PC-3 (cell line): ENCODE results near the gene FAM227A. TPM values are rescaled to one million over a fixed set of nuclear protein-coding genes. Genes with fewer than 3 reads are reported as not detected.

ENCODE experiments used
- ATAC-seq: fragments of 200-7000 bp; cut with Tn5 transposase; 2 replicates; pipeline ENCODE4 v1.9.1; 2020; ENCODE audit warnings: mild to moderate bottlenecking, moderate library complexity
- BruUV-seq: library from RNA; stranded (reverse); fragments of 400-500 nt; replicated peaks from 2 replicates; lab custom pipeline; 2021; lab: Mats Ljungman, UMichigan
- CTCF ChIA-PET: fragments of 300-600 bp; sonication (Branson Sonifier 250); formaldehyde crosslinking; loops from one replicate; lab custom pipeline; 2022; ENCODE audit warnings: antibody characterized with exemption; lab: Charles Lee
- POLR2A ChIA-PET: fragments of 300-600 bp; sonication (Branson Sonifier 250); formaldehyde crosslinking; loops from one replicate; lab custom pipeline; 2022; ENCODE audit warnings: antibody characterized with exemption; ENCODE audit not compliant: unreplicated experiment; lab: Charles Lee
- DNase-seq: peaks from one replicate; pipeline ENCODE4 v3.0.0-alpha.2; 2015
- H2AFZ ChIP-seq: fragments of 300-600 bp; sonication (generic); 2 replicates; pipeline ENCODE4 v1.6.0; 2016; ENCODE audit warnings: antibody characterized with exemption, low read length
- H3F3A ChIP-seq: fragments of 300-600 bp; sonication (generic); one replicate; pipeline ENCODE4 v1.6.0; 2017; ENCODE audit warnings: antibody characterized with exemption, low read length, control low read depth, mild to moderate bottlenecking; ENCODE audit not compliant: unreplicated experiment
- H3K27ac ChIP-seq: fragments of 300-600 bp; sonication (generic); 2 replicates; pipeline ENCODE4 v1.5.1; 2016; ENCODE audit warnings: mild to moderate bottlenecking, low read length
- H3K27me3 ChIP-seq: fragments of 300-600 bp; sonication (generic); 2 replicates; pipeline ENCODE4 v1.6.1; 2016; ENCODE audit warnings: low read length, mixed read lengths
- H3K36me3 ChIP-seq: fragments of 300-600 bp; sonication (generic); 2 replicates; pipeline ENCODE4 v1.6.1; 2016; ENCODE audit warnings: low read depth, mixed run types, low read length, mixed read lengths
- H3K4me1 ChIP-seq: fragments of 300-600 bp; sonication (generic); 2 replicates; pipeline ENCODE4 v1.5.1; 2016; ENCODE audit warnings: low read length; ENCODE audit not compliant: insufficient read depth
- H3K4me2 ChIP-seq: fragments of 300-600 bp; sonication (generic); 2 replicates; pipeline ENCODE4 v1.6.0; 2016; ENCODE audit warnings: low read length
- H3K4me3 ChIP-seq: fragments of 300-600 bp; sonication (generic); 2 replicates; pipeline ENCODE4 v1.5.1; 2016; ENCODE audit warnings: mild to moderate bottlenecking, low read length, mixed read lengths
- H3K79me2 ChIP-seq: fragments of 300-600 bp; sonication (generic); 2 replicates; pipeline ENCODE4 v1.6.1; 2017; ENCODE audit warnings: low read length, mixed read lengths
- H3K9ac ChIP-seq: fragments of 300-600 bp; sonication (generic); 2 replicates; pipeline ENCODE4 v1.6.0; 2016; ENCODE audit warnings: mild to moderate bottlenecking, low read length
- H3K9me2 ChIP-seq: fragments of 300-600 bp; sonication (generic); replicated peaks from 2 replicates; pipeline ENCODE4 v1.6.1; 2016; ENCODE audit warnings: mixed run types, low read length, mixed read lengths
- H3K9me3 ChIP-seq: fragments of 300-600 bp; sonication (generic); 2 replicates; pipeline ENCODE4 v1.6.1; 2016; ENCODE audit warnings: low read length, mixed read lengths
- H4K20me1 ChIP-seq: fragments of 300-600 bp; sonication (generic); 2 replicates; pipeline ENCODE4 v1.6.1; 2016; ENCODE audit warnings: low read length, mixed read lengths
- EZH2 ChIP-seq: fragments of 300-600 bp; sonication (generic); IDR thresholded peaks from one replicate; pipeline ENCODE4 v1.6.1; 2017; ENCODE audit warnings: antibody characterized with exemption, mild to moderate bottlenecking, low read length; ENCODE audit not compliant: unreplicated experiment
- EZH2phosphoT487 ChIP-seq: fragments of 300-600 bp; sonication (generic); IDR thresholded peaks from 2 replicates; pipeline ENCODE4 v1.6.1; 2018; ENCODE audit warnings: mild to moderate bottlenecking, antibody characterized with exemption, low read length, borderline replicate concordance
- intact Hi-C: fragments of 100-400 bp; cut with micrococcal nuclease; formaldehyde crosslinking; loops from 2 replicates; pipeline ENCODE4 v1.9.0; 2023
- total RNA-seq: library from RNA; depleted of rRNA; stranded (reverse); fragments of >200 nt; gene quantifications from 2 replicates; pipeline ENCODE4 v1.2.3, GENCODE V29; 2014
- TF ChIP-seq, protein P1 (sequence below): fragments of 300-600 bp; sonication (generic); conservative IDR thresholded peaks from 2 replicates; pipeline ENCODE4 v1.5.1; 2017; ENCODE audit warnings: antibody characterized with exemption, low read depth, mild to moderate bottlenecking, low read length

FAM227A gene
- total RNA-seq, 1 experiment from 2014 or later, result 1.2 TPM

DNA sequence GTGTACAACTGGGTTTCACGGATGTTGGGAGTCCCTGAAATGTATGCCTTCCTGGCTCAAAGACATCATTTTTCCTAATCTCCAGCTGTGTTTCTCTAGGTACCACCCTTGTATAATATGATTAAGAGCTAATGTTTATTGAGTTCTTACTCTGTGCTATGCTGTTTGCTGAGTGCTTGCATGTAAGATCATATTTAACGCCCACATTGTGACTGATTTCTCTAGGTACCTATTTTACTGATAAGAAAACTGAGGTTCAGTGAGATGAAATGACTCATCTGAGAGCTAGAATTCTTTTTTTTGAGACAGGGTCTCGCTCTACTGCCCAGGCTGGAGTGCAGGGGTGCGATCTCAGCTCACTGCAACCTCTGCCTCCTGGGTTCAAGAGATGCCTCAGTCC is 42.6 kb downstream of the FAM227A start:
- Histone ChIP-seq H3K9me2 (no peaks in the 10 kb centered on the region), H3K4me2 (no peak overlapping the region), H3K27ac (no peak overlapping the region), H2AFZ (no peak overlapping the region), H3F3A (no peaks in the 10 kb centered on the region), H3K36me3 (peaks cover 8% of the 10 kb centered on the region), H3K27me3 (no peaks in the 10 kb centered on the region), H3K9ac (no peak overlapping the region), H4K20me1 (no peaks in the 10 kb centered on the region), H3K4me1 (no peaks in the 10 kb centered on the region), H3K79me2 (no peaks in the 10 kb centered on the region), H3K4me3 (no peak overlapping the region), H3K9me3 (no peaks in the 10 kb centered on the region)
- intact Hi-C loops, result no loop called here
- DNase-seq (no peak), ATAC-seq (no peak)
- no peak for TF ChIP-seq EZH2
- no peak for TF ChIP-seq EZH2phosphoT487
- TF ChIP-seq, protein P1, sequence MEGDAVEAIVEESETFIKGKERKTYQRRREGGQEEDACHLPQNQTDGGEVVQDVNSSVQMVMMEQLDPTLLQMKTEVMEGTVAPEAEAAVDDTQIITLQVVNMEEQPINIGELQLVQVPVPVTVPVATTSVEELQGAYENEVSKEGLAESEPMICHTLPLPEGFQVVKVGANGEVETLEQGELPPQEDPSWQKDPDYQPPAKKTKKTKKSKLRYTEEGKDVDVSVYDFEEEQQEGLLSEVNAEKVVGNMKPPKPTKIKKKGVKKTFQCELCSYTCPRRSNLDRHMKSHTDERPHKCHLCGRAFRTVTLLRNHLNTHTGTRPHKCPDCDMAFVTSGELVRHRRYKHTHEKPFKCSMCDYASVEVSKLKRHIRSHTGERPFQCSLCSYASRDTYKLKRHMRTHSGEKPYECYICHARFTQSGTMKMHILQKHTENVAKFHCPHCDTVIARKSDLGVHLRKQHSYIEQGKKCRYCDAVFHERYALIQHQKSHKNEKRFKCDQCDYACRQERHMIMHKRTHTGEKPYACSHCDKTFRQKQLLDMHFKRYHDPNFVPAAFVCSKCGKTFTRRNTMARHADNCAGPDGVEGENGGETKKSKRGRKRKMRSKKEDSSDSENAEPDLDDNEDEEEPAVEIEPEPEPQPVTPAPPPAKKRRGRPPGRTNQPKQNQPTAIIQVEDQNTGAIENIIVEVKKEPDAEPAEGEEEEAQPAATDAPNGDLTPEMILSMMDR, result no peak
- ChIA-PET POLR2A (no interaction called here), CTCF (no interaction called here)
- no TSS peak for BruUV-seq

DNA sequence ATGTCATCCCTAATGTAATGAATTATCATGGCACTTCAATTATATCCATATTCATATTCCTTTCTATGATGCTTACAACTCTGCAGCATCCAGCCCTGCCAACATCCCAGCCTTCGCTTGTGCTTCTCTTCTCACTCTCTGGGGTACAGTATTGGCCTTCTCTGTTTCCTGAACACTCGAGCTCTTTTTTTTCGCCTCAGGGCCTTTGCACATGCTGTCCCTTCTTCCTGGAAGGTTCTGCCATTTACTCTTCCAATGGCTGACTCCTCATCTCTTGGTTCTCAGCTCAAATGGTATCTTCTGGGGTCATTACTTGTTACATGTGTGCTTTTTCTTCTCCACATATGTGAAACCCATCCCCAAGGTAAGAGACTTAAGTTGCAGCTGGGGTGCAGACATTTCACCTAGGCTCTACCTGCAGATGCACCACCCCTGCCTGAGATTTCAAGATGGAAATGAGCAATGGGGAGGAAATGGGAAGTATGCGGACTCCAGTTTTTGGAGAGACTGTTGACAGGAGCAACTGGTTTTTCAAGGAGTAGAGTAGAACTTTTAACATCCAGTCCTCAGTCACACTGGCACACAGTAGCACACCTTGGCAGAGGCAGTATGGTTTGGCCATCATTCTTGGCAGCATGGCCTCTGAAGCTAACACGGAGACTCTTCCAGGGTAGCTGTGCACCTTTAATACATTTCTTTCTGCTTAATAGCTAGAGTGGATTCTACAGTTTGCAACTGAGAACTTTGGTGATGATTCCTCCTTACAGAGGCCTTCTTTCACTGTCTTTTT is 43.8 kb downstream of the FAM227A start:
- Histone ChIP-seq H3K4me3 (no peak overlapping the region), H3K4me2 (no peak overlapping the region), H3K27me3 (no peaks in the 10 kb centered on the region), H3K27ac (no peak overlapping the region), H3K36me3 (no peaks in the 10 kb centered on the region), H3K9me2 (no peaks in the 10 kb centered on the region), H3K9me3 (no peaks in the 10 kb centered on the region), H4K20me1 (no peaks in the 10 kb centered on the region), H3K9ac (no peak overlapping the region), H2AFZ (no peak overlapping the region), H3K79me2 (no peaks in the 10 kb centered on the region), H3F3A (no peaks in the 10 kb centered on the region), H3K4me1 (no peaks in the 10 kb centered on the region)
- intact Hi-C loops, result no loop called here
- no peak for TF ChIP-seq EZH2phosphoT487
- no peak for TF ChIP-seq EZH2
- TF ChIP-seq, protein P1, result no peak
- no TSS peak for BruUV-seq
- DNase-seq (no peak), ATAC-seq (no peak)
- ChIA-PET CTCF (no interaction called here), POLR2A (no interaction called here)

DNA sequence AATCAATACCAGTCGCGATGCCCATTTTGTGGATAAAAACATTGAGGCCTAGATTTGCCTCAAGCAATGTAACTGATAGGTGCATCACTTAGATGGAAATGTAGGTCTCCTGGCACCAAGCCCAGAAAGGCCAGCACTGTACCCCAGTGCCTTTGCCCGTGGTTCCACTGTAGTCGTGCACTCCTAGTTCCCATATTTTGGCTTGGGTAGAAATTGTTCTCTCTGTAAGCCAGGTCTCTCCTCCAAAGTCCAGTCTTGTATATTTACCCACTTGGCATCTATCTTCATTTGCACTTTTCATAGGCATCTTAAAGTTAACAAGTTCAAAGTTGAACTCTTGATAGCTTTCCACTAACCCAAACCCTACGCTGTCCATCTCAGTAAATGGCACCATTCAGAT is 44.6 kb downstream of the FAM227A start:
- TF ChIP-seq EZH2, result no peak
- TF ChIP-seq, protein P1, result no peak
- no peak for TF ChIP-seq EZH2phosphoT487
- Histone ChIP-seq H3F3A (no peaks in the 10 kb centered on the region), H3K9ac (no peak overlapping the region), H3K27ac (no peak overlapping the region), H4K20me1 (no peaks in the 10 kb centered on the region), H3K9me3 (no peaks in the 10 kb centered on the region), H3K4me2 (no peak overlapping the region), H3K4me3 (no peak overlapping the region), H3K36me3 (no peaks in the 10 kb centered on the region), H2AFZ (no peak overlapping the region), H3K4me1 (peaks cover 3% of the 10 kb centered on the region; the same call in 1 of the 2 replicates), H3K9me2 (no peaks in the 10 kb centered on the region), H3K79me2 (no peaks in the 10 kb centered on the region), H3K27me3 (no peaks in the 10 kb centered on the region)
- ATAC-seq (no peak), DNase-seq (no peak)
- POLR2A ChIA-PET, result no interaction called here
- CTCF ChIA-PET, result no interaction called here
- no TSS peak for BruUV-seq
- intact Hi-C loops, result no loop called here
